PC-9 (cell line): ENCODE data around the gene MAGIX. TPM values are rescaled to one million over a fixed set of nuclear protein-coding genes. Genes with fewer than 3 reads are reported as not detected.
"Not testable (repeated sequence)": the region's sequence is repeated elsewhere in the genome, so short reads cannot be mapped to it uniquely, and the experiment has no call there.

ENCODE experiments used
- BruUV-seq: library from RNA; stranded (reverse); fragments of 400-500 nt; replicated peaks from 2 replicates; lab custom pipeline; 2021; lab: Mats Ljungman, UMichigan
- CTCF ChIA-PET: fragments of 300-600 bp; sonication (Branson Sonifier 250); formaldehyde crosslinking; loops from one replicate; lab custom pipeline; 2022; ENCODE audit warnings: antibody characterized with exemption; lab: Charles Lee
- POLR2A ChIA-PET: fragments of 300-600 bp; sonication (Branson Sonifier 250); formaldehyde crosslinking; loops from one replicate; lab custom pipeline; 2022; ENCODE audit warnings: antibody characterized with exemption; ENCODE audit not compliant: unreplicated experiment; lab: Charles Lee
- DNase-seq, 2 experiments: peaks; one replicate each; pipeline versions ENCODE4 v3.0.0 to v3.0.0-alpha.2; 2015 to 2022; ENCODE audit warnings: mixed read lengths in 1 of 2
- H2AFZ ChIP-seq: fragments of 200-600 bp; sonication (generic); 2 replicates; pipeline ENCODE4 v1.8.1; 2017; ENCODE audit warnings: antibody characterized with exemption
- H3F3A ChIP-seq: fragments of 200-600 bp; sonication (generic); 2 replicates; pipeline ENCODE4 v1.8.1; 2017; ENCODE audit warnings: antibody characterized with exemption, mild to moderate bottlenecking, low read depth; ENCODE audit not compliant: insufficient read depth
- H3K27ac ChIP-seq: fragments of 200-600 bp; sonication (generic); 2 replicates; pipeline ENCODE4 v1.6.1; 2016; ENCODE audit warnings: mixed run types
- H3K27me3 ChIP-seq: fragments of 200-600 bp; sonication (generic); 2 replicates; pipeline ENCODE4 v1.6.1; 2016; ENCODE audit warnings: low read depth, mixed run types; ENCODE audit not compliant: insufficient read depth
- H3K36me3 ChIP-seq: fragments of 200-600 bp; sonication (generic); 2 replicates; pipeline ENCODE4 v1.6.1; 2016; ENCODE audit warnings: low read depth, mixed run types
- H3K4me1 ChIP-seq: fragments of 200-600 bp; sonication (generic); replicated peaks from 2 replicates; pipeline ENCODE4 v1.6.1; 2016; ENCODE audit warnings: mixed run types; ENCODE audit not compliant: insufficient read depth
- H3K4me2 ChIP-seq: fragments of 200-600 bp; sonication (generic); 2 replicates; pipeline ENCODE4 v1.6.1; 2017; ENCODE audit warnings: mixed run types
- H3K4me3 ChIP-seq: fragments of 200-600 bp; sonication (generic); 2 replicates; pipeline ENCODE4 v1.6.1; 2016; ENCODE audit warnings: mixed run types
- H3K79me2 ChIP-seq: fragments of 200-600 bp; sonication (generic); 2 replicates; pipeline ENCODE4 v1.6.1; 2017; ENCODE audit warnings: low read depth, mixed run types
- H3K9me2 ChIP-seq: fragments of 200-600 bp; sonication (generic); 2 replicates; pipeline ENCODE4 v1.8.1; 2017; ENCODE audit warnings: mild to moderate bottlenecking; ENCODE audit not compliant: insufficient read depth
- H3K9me3 ChIP-seq: fragments of 200-600 bp; sonication (generic); 2 replicates; pipeline ENCODE4 v1.8.1; 2016; ENCODE audit warnings: low read depth; ENCODE audit not compliant: insufficient read depth
- H4K20me1 ChIP-seq: fragments of 200-600 bp; sonication (generic); 2 replicates; pipeline ENCODE4 v1.8.1; 2017; ENCODE audit not compliant: insufficient read depth
- CTCF ChIP-seq: fragments of 200-600 bp; sonication (generic); conservative IDR thresholded peaks from 2 replicates; pipeline ENCODE4 v1.6.1; 2017; ENCODE audit warnings: mixed run types, antibody characterized with exemption, mild to moderate bottlenecking, moderate library complexity
- EZH2 ChIP-seq: fragments of 200-600 bp; sonication (generic); IDR thresholded peaks from 2 replicates; pipeline ENCODE4 v1.8.0; 2017; ENCODE audit warnings: antibody characterized with exemption, low read depth
- intact Hi-C: fragments of 100-400 bp; cut with micrococcal nuclease; formaldehyde crosslinking; loops from one replicate; pipeline ENCODE4 v1.10.0; 2022; ENCODE audit not compliant: unreplicated experiment
- total RNA-seq: library from RNA; stranded (reverse); gene quantifications from 2 replicates; pipeline ENCODE4 v1.2.3, GENCODE V29; 2021

Gene MAGIX
- total RNA-seq, 1 experiment from 2014 or later = 1.8 TPM

GRCh38 chrX:49147936-49148335 lies 14.6 kb upstream of the MAGIX start:
- Histone ChIP-seq H3K9me3 (no peaks in the 10 kb centered on the region), H3F3A (no peaks in the 10 kb centered on the region), H3K27ac (no peak overlapping the region), H3K9me2 (no peaks in the 10 kb centered on the region), H3K36me3 (no peaks in the 10 kb centered on the region), H3K4me2 (no peak overlapping the region), H3K4me1 (no peaks in the 10 kb centered on the region), H3K79me2 (no peaks in the 10 kb centered on the region), H3K4me3 (no peak overlapping the region), H2AFZ (no peak overlapping the region), H4K20me1 (no peaks in the 10 kb centered on the region), H3K27me3 (no peaks in the 10 kb centered on the region)
- DNase-seq = no peak
- TF ChIP-seq CTCF (no peak), EZH2 (no peak)
- BruUV-seq = no TSS peak
- CTCF ChIA-PET = no interaction called here
- intact Hi-C loops = no loop called here
- POLR2A ChIA-PET = no interaction called here

GRCh38 chrX:49148390-49149100 lies 14.0 kb upstream of the MAGIX start:
- H3K4me1 ChIP-seq, H3K36me3 ChIP-seq, H3K79me2 ChIP-seq, H3K9me2 ChIP-seq, CTCF ChIA-PET, H3K9me3 ChIP-seq, H3K4me3 ChIP-seq, H3K27ac ChIP-seq, H3K4me2 ChIP-seq, H3K27me3 ChIP-seq, H3F3A ChIP-seq, H4K20me1 ChIP-seq, H2AFZ ChIP-seq, DNase-seq, intact Hi-C loops, BruUV-seq, POLR2A ChIA-PET: not testable (repeated sequence)

- H4K20me1 ChIP-seq, BruUV-seq, DNase-seq, H3K4me1 ChIP-seq, POLR2A ChIA-PET, intact Hi-C loops, H3K36me3 ChIP-seq, H3K9me3 ChIP-seq, H3K9me2 ChIP-seq, H3F3A ChIP-seq, H3K27ac ChIP-seq, H3K79me2 ChIP-seq, CTCF ChIA-PET, H2AFZ ChIP-seq, H3K27me3 ChIP-seq, H3K4me2 ChIP-seq, H3K4me3 ChIP-seq: not testable (repeated sequence)
Observed at GRCh38 chrX:49149291-49149690, 13.3 kb upstream of the MAGIX start.

- Histone ChIP-seq H3K79me2 (no peaks in the 10 kb centered on the region), H4K20me1 (no peaks in the 10 kb centered on the region), H3K36me3 (no peaks in the 10 kb centered on the region), H3K27me3 (no peaks in the 10 kb centered on the region), H2AFZ (no peak overlapping the region), H3K9me2 (no peaks in the 10 kb centered on the region), H3F3A (no peaks in the 10 kb centered on the region; the same call in 1 of the 2 replicates), H3K4me3 (no peak overlapping the region), H3K9me3 (no peaks in the 10 kb centered on the region), H3K27ac (no peak overlapping the region), H3K4me1 (no peaks in the 10 kb centered on the region), H3K4me2 (no peak overlapping the region)
- POLR2A ChIA-PET = no interaction called here
- intact Hi-C loops = no loop called here
- BruUV-seq = no TSS peak
- DNase-seq = no peak
- CTCF ChIA-PET = no interaction called here
- TF ChIP-seq EZH2 (no peak), CTCF (no peak)
Observed at GRCh38 chrX:49153467-49153866, 9.1 kb upstream of the MAGIX start.
